Mesothelial cell of epicardium (in vitro differentiated cells): ENCODE results near the gene SELE. TPM values are rescaled to one million over a fixed set of nuclear protein-coding genes. Genes with fewer than 3 reads are reported as not detected.

Experiments used
- DNase-seq, 2 experiments: peaks; one replicate each; pipeline ENCODE4 v3.0.0; 2021; ENCODE audit warnings: low spot score in 2 of 2; ENCODE audit not compliant: unreplicated experiment in 2 of 2
- H3K27ac Mint-ChIP-seq: 2 replicates; pipeline ENCODE4 v1.8.0; 2021; ENCODE audit warnings: mixed read lengths
- H3K27me3 Mint-ChIP-seq: 2 replicates; pipeline ENCODE4 v1.8.0; 2021; ENCODE audit warnings: low read depth, mixed read lengths
- H3K36me3 Mint-ChIP-seq: 2 replicates; pipeline ENCODE4 v1.8.0; 2021; ENCODE audit warnings: mixed read lengths
- H3K4me1 Mint-ChIP-seq: 2 replicates; pipeline ENCODE4 v1.8.0; 2021; ENCODE audit warnings: mixed read lengths
- H3K4me3 Mint-ChIP-seq: 2 replicates; pipeline ENCODE4 v1.8.0; 2021; ENCODE audit warnings: mild to moderate bottlenecking, moderate library complexity, mixed read lengths
- H3K9me3 Mint-ChIP-seq: 2 replicates; pipeline ENCODE4 v1.8.0; 2021; ENCODE audit warnings: mixed read lengths
- total RNA-seq: library from RNA; stranded (reverse); gene quantifications from 3 replicates; pipeline ENCODE4 v1.2.1, GENCODE V29; 2021
- TF ChIP-seq, protein P1 (sequence below): fragments of 200-600 bp; sonication (generic); IDR thresholded peaks from one replicate; pipeline ENCODE4 v1.5.0; 2021; ENCODE audit warnings: antibody characterized with exemption; ENCODE audit not compliant: unreplicated experiment

The SELE gene
- total RNA-seq, 1 donor from 2014 or later, result 1.3 TPM

DNA sequence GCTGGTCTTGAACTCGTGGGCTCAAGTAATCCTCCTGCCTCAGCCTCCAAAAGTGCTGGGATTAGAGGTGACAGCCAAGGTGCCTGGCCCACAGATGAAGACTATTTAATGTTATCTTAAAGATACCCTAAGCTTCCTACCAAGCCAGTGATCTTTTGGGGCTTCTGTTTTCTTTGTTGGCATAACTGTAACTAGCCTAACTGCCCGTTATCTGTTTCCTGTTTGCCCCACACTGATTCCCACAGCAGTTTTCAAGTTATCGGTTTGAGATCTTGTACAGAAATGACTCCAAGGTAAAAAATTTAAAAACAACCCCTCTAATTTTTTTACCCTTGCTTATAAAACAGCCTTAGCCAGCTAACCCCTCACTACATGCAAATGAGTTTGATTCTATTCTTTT, 34.9 kb downstream of the SELE start:
- peaks cover 3% of the 10 kb centered on the region for H3K4me1 Mint-ChIP-seq
- no peaks in the 10 kb centered on the region for H3K9me3 Mint-ChIP-seq
- DNase-seq, result no peak
- no peaks in the 10 kb centered on the region for H3K27me3 Mint-ChIP-seq
- no peak overlapping the region for H3K27ac Mint-ChIP-seq
- TF ChIP-seq, protein P1, sequence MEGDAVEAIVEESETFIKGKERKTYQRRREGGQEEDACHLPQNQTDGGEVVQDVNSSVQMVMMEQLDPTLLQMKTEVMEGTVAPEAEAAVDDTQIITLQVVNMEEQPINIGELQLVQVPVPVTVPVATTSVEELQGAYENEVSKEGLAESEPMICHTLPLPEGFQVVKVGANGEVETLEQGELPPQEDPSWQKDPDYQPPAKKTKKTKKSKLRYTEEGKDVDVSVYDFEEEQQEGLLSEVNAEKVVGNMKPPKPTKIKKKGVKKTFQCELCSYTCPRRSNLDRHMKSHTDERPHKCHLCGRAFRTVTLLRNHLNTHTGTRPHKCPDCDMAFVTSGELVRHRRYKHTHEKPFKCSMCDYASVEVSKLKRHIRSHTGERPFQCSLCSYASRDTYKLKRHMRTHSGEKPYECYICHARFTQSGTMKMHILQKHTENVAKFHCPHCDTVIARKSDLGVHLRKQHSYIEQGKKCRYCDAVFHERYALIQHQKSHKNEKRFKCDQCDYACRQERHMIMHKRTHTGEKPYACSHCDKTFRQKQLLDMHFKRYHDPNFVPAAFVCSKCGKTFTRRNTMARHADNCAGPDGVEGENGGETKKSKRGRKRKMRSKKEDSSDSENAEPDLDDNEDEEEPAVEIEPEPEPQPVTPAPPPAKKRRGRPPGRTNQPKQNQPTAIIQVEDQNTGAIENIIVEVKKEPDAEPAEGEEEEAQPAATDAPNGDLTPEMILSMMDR, result no peak
- H3K36me3 Mint-ChIP-seq, result no peaks in the 10 kb centered on the region
- H3K4me3 Mint-ChIP-seq, result no peak overlapping the region

DNA sequence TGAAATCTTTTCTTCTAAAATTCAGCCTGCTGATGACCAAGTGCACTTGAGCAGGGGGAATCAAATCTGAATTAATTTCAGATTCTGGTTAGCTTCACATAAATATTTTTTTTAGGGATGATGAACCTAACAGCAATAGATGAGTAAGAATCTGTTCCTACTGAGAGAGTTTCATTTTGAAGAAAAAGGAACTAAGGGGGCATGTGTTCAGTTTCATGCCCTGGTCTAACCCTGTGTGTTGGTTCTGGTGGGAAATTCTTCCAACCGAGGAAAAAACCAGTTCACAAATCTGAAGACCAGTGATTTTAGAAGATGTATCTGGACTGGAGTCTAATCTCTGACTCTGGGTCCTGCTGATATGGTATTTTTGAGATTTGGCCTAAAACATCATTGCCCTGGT, 36.1 kb downstream of the SELE start:
- Mint-ChIP-seq H3K27ac (no peak overlapping the region), H3K9me3 (no peaks in the 10 kb centered on the region), H3K36me3 (no peaks in the 10 kb centered on the region), H3K4me3 (no peak overlapping the region), H3K4me1 (peaks cover 3% of the 10 kb centered on the region), H3K27me3 (no peaks in the 10 kb centered on the region)
- TF ChIP-seq, protein P1, result no peak
- DNase-seq, result no peak

DNA sequence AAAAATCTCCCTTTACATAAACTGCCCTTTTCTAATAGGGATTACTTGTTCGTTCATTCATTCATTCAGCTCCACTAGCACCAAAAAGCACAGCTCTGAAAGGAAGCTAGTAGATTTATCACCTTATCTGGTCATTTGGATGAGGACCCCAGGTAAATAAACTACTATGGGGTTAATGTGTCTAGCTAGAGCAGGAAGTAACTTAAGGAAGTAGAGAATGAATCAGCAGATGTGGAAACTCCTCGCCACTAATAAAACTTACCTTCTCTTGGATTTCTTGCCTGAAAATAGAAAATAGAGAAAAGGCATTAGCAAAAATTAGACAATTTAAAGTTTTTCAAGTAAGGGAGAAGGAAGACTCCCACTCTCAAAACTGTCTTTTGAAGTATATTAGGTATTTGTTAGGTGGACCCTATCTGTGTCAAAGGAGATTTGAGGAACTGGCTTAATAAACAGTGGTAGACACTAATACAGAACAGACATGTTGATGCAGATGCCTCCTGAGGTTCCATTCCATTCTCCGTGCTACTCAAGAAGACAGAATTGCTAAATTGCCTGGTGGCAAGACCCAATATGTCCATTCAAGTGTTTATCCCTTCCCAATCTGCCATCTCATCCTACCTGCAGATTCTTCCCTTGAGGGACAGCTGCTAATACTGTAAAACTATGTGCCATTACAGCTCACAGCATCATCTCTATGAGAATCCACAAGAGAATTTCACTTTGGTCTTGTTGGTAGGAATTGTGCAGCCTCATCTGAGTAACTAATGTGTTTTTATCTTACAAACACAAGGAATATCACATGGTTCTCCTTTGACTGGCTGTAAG, 37.4 kb downstream of the SELE start:
- TF ChIP-seq, protein P1, result no peak
- Mint-ChIP-seq H3K27me3 (no peaks in the 10 kb centered on the region), H3K36me3 (no peaks in the 10 kb centered on the region), H3K9me3 (no peaks in the 10 kb centered on the region), H3K4me1 (peaks cover 6% of the 10 kb centered on the region), H3K4me3 (no peak overlapping the region), H3K27ac (no peak overlapping the region)
- no peak for DNase-seq

DNA sequence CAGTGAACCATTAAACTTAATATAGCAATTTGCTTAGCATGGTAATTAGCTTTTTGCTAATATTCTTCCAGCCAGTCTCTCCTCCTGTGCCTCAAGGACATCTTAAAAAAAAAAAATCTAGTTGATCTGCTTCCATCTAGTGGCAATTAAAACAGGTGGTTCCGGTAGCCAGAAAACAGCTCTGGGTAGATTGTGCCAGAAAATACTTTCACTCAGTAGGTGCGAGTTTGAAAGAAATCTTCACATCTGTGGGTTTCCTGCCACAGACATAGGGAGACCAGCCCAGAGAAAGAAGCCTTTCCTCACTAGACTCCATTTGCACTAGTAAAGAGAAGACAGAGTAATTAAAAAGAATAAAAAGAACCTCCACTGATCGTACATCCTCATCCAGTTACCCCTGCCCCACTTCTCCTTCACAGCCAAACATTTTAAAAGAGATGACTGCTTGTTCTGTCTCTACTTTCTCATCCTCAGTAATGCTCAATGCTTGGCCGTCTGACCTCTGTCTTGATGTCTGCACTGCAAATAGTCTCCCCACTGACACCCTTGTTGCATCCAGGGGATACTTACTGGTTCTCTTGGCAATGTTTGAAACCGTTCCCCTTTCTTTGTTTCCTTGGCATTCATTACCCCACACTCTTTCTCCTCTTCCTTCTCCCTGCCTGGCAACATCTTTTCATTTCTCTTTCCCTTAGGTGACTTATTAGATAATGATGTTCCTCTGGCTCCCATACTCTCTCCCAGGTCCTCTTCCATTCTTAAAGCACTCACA, 39.4 kb downstream of the SELE start:
- H3K9me3 Mint-ChIP-seq, result no peaks in the 10 kb centered on the region
- H3K27me3 Mint-ChIP-seq, result no peaks in the 10 kb centered on the region
- H3K36me3 Mint-ChIP-seq, result no peaks in the 10 kb centered on the region
- peaks cover 17% of the 10 kb centered on the region for H3K4me1 Mint-ChIP-seq
- H3K27ac Mint-ChIP-seq, result no peak overlapping the region
- no peak for DNase-seq
- TF ChIP-seq, protein P1, result no peak
- no peak overlapping the region for H3K4me3 Mint-ChIP-seq

DNA sequence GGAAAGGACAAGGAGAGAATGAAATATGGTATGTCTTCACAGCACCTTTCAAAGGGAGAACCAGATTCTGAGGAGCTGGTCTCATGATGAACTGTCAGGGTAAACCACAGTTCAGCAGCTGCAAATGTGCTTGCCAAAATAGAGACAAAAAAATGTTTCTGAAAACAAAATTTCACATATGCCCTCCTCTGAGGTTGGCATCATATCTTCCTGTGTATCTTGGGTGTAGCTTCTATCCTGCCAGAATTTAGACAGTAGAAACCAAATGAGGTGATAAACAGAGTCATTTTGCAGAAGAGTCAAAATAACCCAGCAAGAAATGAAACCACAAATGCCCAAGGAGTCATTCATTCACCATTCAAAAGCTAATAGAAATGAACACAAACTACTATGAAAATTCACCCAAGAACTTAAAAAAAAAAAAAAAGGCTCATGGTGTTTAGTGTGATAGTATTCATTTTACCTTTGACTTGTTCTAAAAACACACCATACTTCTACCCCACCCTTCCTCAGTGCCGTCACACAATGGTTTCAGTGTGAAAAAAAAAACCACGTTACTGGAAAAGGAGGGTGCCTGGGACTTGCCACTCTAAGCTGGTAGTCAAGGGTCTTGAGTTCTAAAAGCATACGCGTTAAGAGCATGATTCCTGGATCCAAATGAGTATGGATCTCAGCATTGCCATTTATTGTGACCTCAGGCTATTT, 41.0 kb downstream of the SELE start:
- DNase-seq, result no peak
- peaks cover 18% of the 10 kb centered on the region for H3K4me1 Mint-ChIP-seq
- no peak overlapping the region for H3K27ac Mint-ChIP-seq
- H3K4me3 Mint-ChIP-seq, result no peak overlapping the region
- no peaks in the 10 kb centered on the region for H3K27me3 Mint-ChIP-seq
- H3K9me3 Mint-ChIP-seq, result no peaks in the 10 kb centered on the region
- TF ChIP-seq, protein P1, result no peak
- no peaks in the 10 kb centered on the region for H3K36me3 Mint-ChIP-seq
